ENCODE data around the gene LSM14B. TPM values are rescaled to one million over a fixed set of nuclear protein-coding genes. Genes with fewer than 3 reads are reported as not detected.

The LSM14B gene
- total RNA-seq, 1 donor from 2014 or later: 81.1 TPM

DNA sequence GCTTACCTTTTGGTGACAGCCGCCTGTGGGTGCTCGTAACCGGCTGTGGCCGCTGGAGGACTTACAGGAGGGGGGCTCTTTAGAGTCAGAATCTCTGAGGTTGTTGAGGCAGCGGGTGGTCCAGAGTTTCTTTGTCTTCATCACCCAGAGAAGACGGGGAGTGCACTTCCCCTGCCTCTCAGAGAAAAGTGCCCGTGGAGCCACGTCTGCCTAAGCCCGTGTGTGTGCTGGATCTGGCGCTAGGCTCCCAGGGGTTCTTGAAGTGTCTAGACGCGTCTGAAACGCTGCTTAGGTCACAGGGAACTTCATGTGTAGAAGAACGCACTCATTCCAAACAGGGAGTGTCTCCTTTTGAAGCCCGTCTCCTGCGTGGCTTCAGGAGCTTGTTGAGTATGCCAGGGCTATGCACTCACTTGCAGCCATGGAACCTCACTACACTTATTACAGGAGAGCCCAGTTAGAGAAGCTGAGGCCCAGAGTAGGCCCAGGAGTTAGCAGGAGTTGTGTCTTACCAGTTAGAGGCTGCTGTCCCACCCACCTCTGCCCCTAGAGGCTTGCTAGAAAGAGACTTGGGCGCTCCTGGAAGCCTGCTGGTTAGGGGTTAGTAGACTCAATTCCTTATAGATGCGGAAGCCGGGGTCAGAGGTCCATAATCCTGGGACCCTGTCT, 1.3 kb downstream of the LSM14B start:
- Mint-ChIP-seq H3K4me1 (ENCODE audit: low read depth) (peaks cover 13% of the 10 kb centered on the region), H3K9me3 (ENCODE audit: low read depth) (no peaks in the 10 kb centered on the region), H3K36me3 (ENCODE audit: insufficient read depth) (peaks cover 17% of the 10 kb centered on the region), H3K27ac (peak overlapping the region; percentile 92), H3K27me3 (peaks cover 13% of the 10 kb centered on the region), H3K4me3 (ENCODE audit: low read depth) (peak overlapping the region; percentile 85)
- no peak for DNase-seq (ENCODE audit: low spot score, unreplicated experiment)
- TF ChIP-seq, protein P1, sequence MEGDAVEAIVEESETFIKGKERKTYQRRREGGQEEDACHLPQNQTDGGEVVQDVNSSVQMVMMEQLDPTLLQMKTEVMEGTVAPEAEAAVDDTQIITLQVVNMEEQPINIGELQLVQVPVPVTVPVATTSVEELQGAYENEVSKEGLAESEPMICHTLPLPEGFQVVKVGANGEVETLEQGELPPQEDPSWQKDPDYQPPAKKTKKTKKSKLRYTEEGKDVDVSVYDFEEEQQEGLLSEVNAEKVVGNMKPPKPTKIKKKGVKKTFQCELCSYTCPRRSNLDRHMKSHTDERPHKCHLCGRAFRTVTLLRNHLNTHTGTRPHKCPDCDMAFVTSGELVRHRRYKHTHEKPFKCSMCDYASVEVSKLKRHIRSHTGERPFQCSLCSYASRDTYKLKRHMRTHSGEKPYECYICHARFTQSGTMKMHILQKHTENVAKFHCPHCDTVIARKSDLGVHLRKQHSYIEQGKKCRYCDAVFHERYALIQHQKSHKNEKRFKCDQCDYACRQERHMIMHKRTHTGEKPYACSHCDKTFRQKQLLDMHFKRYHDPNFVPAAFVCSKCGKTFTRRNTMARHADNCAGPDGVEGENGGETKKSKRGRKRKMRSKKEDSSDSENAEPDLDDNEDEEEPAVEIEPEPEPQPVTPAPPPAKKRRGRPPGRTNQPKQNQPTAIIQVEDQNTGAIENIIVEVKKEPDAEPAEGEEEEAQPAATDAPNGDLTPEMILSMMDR (IDR thresholded peaks at IDR 0.05; ENCODE audit: unreplicated experiment): peak; percentile 22

DNA sequence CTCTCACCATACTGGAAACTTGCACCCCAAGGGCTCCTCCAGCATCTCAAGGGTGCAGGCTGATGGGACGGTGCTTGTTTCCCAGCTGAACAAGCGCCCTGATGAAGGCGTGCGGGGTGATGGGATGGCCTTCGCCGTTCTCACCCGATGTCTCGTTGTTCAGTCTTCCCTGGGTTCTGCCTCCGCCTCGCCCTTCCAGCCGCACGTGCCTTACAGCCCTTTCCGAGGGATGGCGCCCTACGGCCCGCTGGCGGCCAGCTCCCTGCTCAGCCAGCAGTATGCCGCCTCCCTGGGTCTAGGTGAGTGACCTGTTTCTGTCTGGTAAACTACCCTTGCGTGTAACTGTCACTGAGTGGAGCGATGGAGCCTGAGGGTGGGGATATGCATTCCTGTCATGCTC, 3.9 kb downstream of the LSM14B start:
- H3K27me3 Mint-ChIP-seq: no peaks in the 10 kb centered on the region
- peaks cover 23% of the 10 kb centered on the region for H3K36me3 Mint-ChIP-seq (ENCODE audit: insufficient read depth)
- TF ChIP-seq, protein P1 (IDR thresholded peaks at IDR 0.05; ENCODE audit: unreplicated experiment): no peak
- H3K4me3 Mint-ChIP-seq (ENCODE audit: low read depth): no peak overlapping the region
- H3K27ac Mint-ChIP-seq: no peak overlapping the region
- peaks cover 13% of the 10 kb centered on the region for H3K4me1 Mint-ChIP-seq (ENCODE audit: low read depth)
- DNase-seq (ENCODE audit: low spot score, unreplicated experiment): no peak
- H3K9me3 Mint-ChIP-seq (ENCODE audit: low read depth): no peaks in the 10 kb centered on the region

DNA sequence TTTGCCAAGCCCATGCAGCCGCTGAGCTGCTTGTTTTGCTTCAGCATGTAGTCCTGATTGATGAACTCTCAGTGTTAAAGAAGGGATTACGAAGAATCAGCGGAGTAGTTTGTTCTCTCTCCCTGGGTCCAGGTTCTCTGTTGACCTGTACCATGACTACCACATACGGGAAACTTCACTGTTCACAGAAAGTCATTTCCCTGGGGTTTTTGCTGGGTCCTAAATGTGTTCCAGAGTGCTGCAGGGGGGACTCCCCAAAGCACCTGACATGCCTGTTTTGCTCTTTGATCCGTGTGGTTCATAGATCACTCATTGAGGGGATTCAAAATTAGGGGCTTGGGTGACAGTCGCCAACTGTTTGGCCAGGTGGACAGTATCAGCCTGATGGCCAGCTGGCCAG, 5.5 kb downstream of the LSM14B start:
- Mint-ChIP-seq H3K36me3 (ENCODE audit: insufficient read depth) (peaks cover 31% of the 10 kb centered on the region), H3K4me1 (ENCODE audit: low read depth) (peaks cover 13% of the 10 kb centered on the region), H3K9me3 (ENCODE audit: low read depth) (no peaks in the 10 kb centered on the region), H3K27me3 (no peaks in the 10 kb centered on the region), H3K4me3 (ENCODE audit: low read depth) (no peak overlapping the region), H3K27ac (no peak overlapping the region)
- DNase-seq (ENCODE audit: low spot score, unreplicated experiment): no peak
- TF ChIP-seq, protein P1 (IDR thresholded peaks at IDR 0.05; ENCODE audit: unreplicated experiment): no peak

DNA sequence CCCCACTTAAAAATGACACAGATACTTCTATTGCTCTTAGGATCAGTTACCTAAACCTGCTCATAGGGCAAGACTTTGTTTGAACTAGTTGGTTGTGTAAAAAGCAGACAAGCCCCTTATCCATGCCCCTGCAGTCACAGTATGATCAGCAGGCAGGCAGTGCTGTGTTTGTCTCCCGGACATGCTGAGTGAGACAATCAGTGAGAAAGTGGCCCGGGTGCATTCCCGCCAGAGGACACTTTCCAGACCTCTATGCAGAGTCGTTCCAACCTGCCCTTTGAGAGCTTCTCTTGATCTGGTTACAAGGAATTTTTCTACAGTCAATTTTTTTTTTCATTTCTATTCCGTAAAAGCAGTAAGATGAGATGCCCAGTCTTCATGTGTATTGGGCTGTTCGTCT, 6.2 kb downstream of the LSM14B start:
- no peak for DNase-seq (ENCODE audit: low spot score, unreplicated experiment)
- H3K27ac Mint-ChIP-seq: no peak overlapping the region
- H3K9me3 Mint-ChIP-seq (ENCODE audit: low read depth): no peaks in the 10 kb centered on the region
- H3K4me3 Mint-ChIP-seq (ENCODE audit: low read depth): no peak overlapping the region
- peaks cover 11% of the 10 kb centered on the region for H3K4me1 Mint-ChIP-seq (ENCODE audit: low read depth)
- peaks cover 31% of the 10 kb centered on the region for H3K36me3 Mint-ChIP-seq (ENCODE audit: insufficient read depth)
- TF ChIP-seq, protein P1 (IDR thresholded peaks at IDR 0.05; ENCODE audit: unreplicated experiment): no peak
- H3K27me3 Mint-ChIP-seq: no peaks in the 10 kb centered on the region

DNA sequence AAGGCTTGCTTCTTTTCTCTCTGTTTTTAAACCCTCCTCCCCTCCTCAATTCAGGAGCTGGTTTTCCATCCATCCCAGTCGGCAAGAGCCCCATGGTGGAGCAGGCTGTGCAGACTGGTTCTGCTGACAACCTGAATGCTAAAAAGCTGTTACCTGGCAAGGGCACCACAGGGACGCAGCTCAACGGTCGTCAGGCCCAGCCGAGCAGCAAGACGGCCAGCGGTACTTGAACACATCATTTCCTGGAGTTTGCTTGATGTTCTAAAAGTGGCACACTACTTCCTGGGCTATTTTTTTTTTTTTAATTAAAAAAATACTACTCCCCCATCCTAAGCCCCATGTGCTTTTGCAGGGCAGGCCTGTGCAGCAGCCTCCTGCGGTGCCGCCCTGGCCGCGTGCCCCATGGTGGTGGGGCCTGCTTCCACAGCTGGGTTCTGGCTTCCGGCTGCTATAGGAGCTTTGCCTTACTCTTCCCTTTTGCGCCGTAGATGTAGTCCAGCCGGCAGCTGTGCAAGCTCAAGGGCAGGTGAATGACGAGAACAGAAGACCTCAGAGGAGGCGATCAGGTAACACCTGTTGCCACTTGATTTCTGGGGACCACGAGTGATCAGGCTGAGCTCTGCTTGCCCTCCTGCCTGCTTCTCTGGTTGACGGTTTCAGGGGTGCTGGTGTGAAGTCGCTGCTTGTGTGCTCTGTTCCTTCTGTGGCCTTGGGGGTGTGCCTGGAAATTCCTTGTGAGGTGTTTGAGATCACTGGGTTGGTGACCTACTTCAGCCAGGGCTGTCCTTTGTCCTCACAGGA, 7.7 kb downstream of the LSM14B start:
- Mint-ChIP-seq H3K27me3 (no peaks in the 10 kb centered on the region), H3K9me3 (ENCODE audit: low read depth) (no peaks in the 10 kb centered on the region), H3K36me3 (ENCODE audit: insufficient read depth) (peaks cover 25% of the 10 kb centered on the region), H3K27ac (no peak overlapping the region), H3K4me1 (ENCODE audit: low read depth) (no peaks in the 10 kb centered on the region), H3K4me3 (ENCODE audit: low read depth) (no peak overlapping the region)
- TF ChIP-seq, protein P1 (IDR thresholded peaks at IDR 0.05; ENCODE audit: unreplicated experiment): no peak
- DNase-seq (ENCODE audit: low spot score, unreplicated experiment): no peak
